Neuronal stem cell (in vitro differentiated cells): ENCODE data around the gene GAS6.
A peak's percentile ranks its signal among the peaks of the same experiment; 100 is the strongest.

ENCODE experiments used
- DNase-seq: peaks from one replicate; pipeline ENCODE4 v3.0.0-alpha.2; 2013; ENCODE audit warnings: low spot score
- H2AFZ ChIP-seq: one replicate; pipeline ENCODE4 v1.6.1; 2013; ENCODE audit warnings: mild to moderate bottlenecking, low read length, inconsistent platforms
- H2AK5ac ChIP-seq: 2 replicates; pipeline ENCODE4 v1.6.1; 2013; ENCODE audit warnings: low read depth, mild to moderate bottlenecking, inconsistent platforms, low read length, moderate library complexity, mixed read lengths
- H2BK120ac ChIP-seq: 2 replicates; pipeline ENCODE4 v1.6.1; 2013; ENCODE audit warnings: low read depth, mild to moderate bottlenecking, inconsistent platforms, low read length, moderate library complexity, mixed read lengths
- H2BK12ac ChIP-seq: one replicate; pipeline ENCODE4 v1.6.1; 2013; ENCODE audit warnings: low read length, inconsistent platforms
- H2BK15ac ChIP-seq: 2 replicates; pipeline ENCODE4 v1.6.1; 2013; ENCODE audit warnings: mild to moderate bottlenecking, low read length, inconsistent platforms, mixed read lengths
- H2BK5ac ChIP-seq: one replicate; pipeline ENCODE4 v1.6.1; 2013; ENCODE audit warnings: inconsistent platforms, mild to moderate bottlenecking, low read length, moderate library complexity
- H3K14ac ChIP-seq: one replicate; pipeline ENCODE4 v1.6.1; 2013; ENCODE audit warnings: low read length, inconsistent platforms
- H3K18ac ChIP-seq: 2 replicates; pipeline ENCODE4 v1.6.1; 2013; ENCODE audit warnings: low read length, inconsistent platforms
- H3K23ac ChIP-seq: 2 replicates; pipeline ENCODE4 v1.6.1; 2013; ENCODE audit warnings: low read depth, mild to moderate bottlenecking, mixed read lengths, low read length, inconsistent platforms; ENCODE audit not compliant: poor library complexity
- H3K27ac ChIP-seq: replicated peaks from 3 replicates; pipeline ENCODE4 v1.5.1; 2013; ENCODE audit warnings: low read length, inconsistent platforms
- H3K27me3 ChIP-seq, 3 experiments: 2 replicates each; pipeline ENCODE4 v1.6.1; 2013; ENCODE audit warnings: low read length in 3 of 3, mild to moderate bottlenecking in 2 of 3, inconsistent platforms in 1 of 3, low read depth in 1 of 3, mixed read lengths in 1 of 3, moderate library complexity in 1 of 3; ENCODE audit not compliant: control insufficient read depth in 3 of 3, insufficient read depth in 3 of 3
- H3K36me3 ChIP-seq, 2 donors: replicated peaks in 1 of 2; 2 replicates each; pipeline ENCODE4 v1.6.1; 2013; ENCODE audit warnings: low read length in 2 of 2; ENCODE audit not compliant: control insufficient read depth in 2 of 2, insufficient read depth in 2 of 2
- H3K4ac ChIP-seq: 2 replicates; pipeline ENCODE4 v1.6.1; 2013; ENCODE audit warnings: inconsistent platforms, mild to moderate bottlenecking, low read length, moderate library complexity
- H3K4me1 ChIP-seq, 2 donors: 1 replicate in 1 of 2; 2 replicates in 1 of 2; pipeline ENCODE4 v1.6.1; 2013; ENCODE audit warnings: low read length in 2 of 2, low read depth in 1 of 2; ENCODE audit not compliant: control insufficient read depth in 2 of 2, insufficient read depth in 1 of 2
- H3K4me2 ChIP-seq: one replicate; pipeline ENCODE4 v1.6.1; 2013; ENCODE audit warnings: mild to moderate bottlenecking, low read length, inconsistent platforms; ENCODE audit not compliant: insufficient read depth, poor library complexity, severe bottlenecking
- H3K4me3 ChIP-seq, 2 donors: 2 replicates each; pipeline ENCODE4 v1.5.1; 2013; ENCODE audit warnings: low read length in 2 of 2, mild to moderate bottlenecking in 2 of 2, inconsistent platforms in 1 of 2, moderate library complexity in 1 of 2
- H3K79me1 ChIP-seq: one replicate; pipeline ENCODE4 v1.6.1; 2013; ENCODE audit warnings: low read depth, mild to moderate bottlenecking, inconsistent platforms, low read length, moderate library complexity
- H3K9ac ChIP-seq: one replicate; pipeline ENCODE4 v1.6.1; 2013; ENCODE audit warnings: mild to moderate bottlenecking, low read depth, low read length, inconsistent platforms; ENCODE audit not compliant: poor library complexity
- H3K9me3 ChIP-seq, 2 donors: replicated peaks in 1 of 2; 2 replicates each; pipeline versions ENCODE3 to v1.6.1; 2013; ENCODE audit warnings: low read length in 2 of 2, mild to moderate bottlenecking in 2 of 2, inconsistent platforms in 1 of 2, low read depth in 1 of 2, mixed read lengths in 1 of 2, moderate library complexity in 1 of 2; ENCODE audit not compliant: control insufficient read depth in 2 of 2, insufficient read depth in 1 of 2
- H4K8ac ChIP-seq: one replicate; pipeline ENCODE4 v1.6.1; 2013; ENCODE audit warnings: low read depth, mild to moderate bottlenecking, inconsistent platforms, low read length, moderate library complexity
- H4K91ac ChIP-seq: one replicate; pipeline ENCODE4 v1.6.1; 2013; ENCODE audit warnings: low read length, low read depth, mild to moderate bottlenecking, inconsistent platforms; ENCODE audit not compliant: poor library complexity
- WGBS, 2 donors: extraction: QIAGEN DNeasy Blood & Tissue Kit; methylation state at CpG; one replicate each; pipeline ENCODE4 v1.1.7; 2013; ENCODE audit warnings: missing lambda C conversion rate in 2 of 2, mixed read lengths in 1 of 2; ENCODE audit not compliant: insufficient read length in 2 of 2, insufficient replicate concordance in 1 of 2; ENCODE audit errors: extremely low coverage in 2 of 2; 5-methylcytosine and 5-hydroxymethylcytosine counted together

The GAS6 gene

DNA sequence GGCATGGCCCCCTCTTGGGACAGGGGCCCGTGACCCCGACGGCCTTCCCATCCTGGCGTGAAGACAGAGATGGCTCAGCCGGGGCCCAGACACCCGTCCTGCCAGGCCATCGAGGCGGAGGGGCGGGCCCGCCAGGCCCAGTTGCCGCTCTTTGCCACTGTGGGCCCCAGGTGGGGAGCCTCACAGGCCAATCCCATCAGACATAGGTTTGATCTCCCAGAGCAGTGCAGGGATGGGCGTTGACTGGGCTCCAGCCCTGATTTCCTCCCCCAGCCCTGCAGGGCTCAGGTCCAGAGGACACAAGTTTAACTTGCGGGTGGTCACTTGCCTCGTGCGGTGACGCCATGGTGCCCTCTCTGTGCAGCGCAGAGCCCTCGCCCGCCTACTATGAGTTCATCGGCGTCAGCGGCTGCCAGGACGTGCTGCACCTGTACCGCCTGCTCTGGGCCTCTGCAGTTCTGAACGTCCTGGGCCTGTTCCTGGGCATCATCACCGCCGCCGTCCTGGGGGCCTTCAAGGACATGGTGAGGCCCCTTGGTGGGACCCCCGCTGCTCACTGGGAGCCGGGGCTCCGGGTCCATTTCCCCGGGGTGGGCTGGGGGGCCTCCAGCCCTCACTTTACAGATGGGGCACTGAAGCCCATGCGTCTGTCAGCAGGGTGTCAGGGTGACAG is 62.5 kb downstream of the GAS6 start:
- Histone ChIP-seq H2BK5ac (peak overlapping the region; percentile 7), H3K27ac (no peak overlapping the region), H3K4me3 (no peak overlapping the region), H3K14ac (peak overlapping the region; percentile 56), H3K27me3 (no peaks in the 10 kb centered on the region), H2BK120ac (peak overlapping the region; percentile 87), H4K8ac (no peak overlapping the region), H2BK12ac (peak overlapping the region; percentile 94), H3K36me3 (no peaks in the 10 kb centered on the region), H3K9ac (peak overlapping the region; percentile 60), H3K4me1 (peaks cover 11 to 12% of the 10 kb centered on the region in 2 donors), H2AFZ (peak overlapping the region; percentile 92), H3K4ac (no peak overlapping the region), H2BK15ac (peak overlapping the region; percentile 85), H3K18ac (peak overlapping the region; percentile 90), H3K9me3 (peaks cover 0 to 2% of the 10 kb centered on the region in 2 donors), H3K4me2 (peak overlapping the region; percentile 12), H3K23ac (peak overlapping the region; percentile 20), H4K91ac (no peak overlapping the region), H3K79me1 (no peaks in the 10 kb centered on the region), H2AK5ac (peak overlapping the region; percentile 98)
- WGBS, 2 donors = no CpG with 5 or more reads among the region's 33 CpGs
- no peak for DNase-seq

DNA sequence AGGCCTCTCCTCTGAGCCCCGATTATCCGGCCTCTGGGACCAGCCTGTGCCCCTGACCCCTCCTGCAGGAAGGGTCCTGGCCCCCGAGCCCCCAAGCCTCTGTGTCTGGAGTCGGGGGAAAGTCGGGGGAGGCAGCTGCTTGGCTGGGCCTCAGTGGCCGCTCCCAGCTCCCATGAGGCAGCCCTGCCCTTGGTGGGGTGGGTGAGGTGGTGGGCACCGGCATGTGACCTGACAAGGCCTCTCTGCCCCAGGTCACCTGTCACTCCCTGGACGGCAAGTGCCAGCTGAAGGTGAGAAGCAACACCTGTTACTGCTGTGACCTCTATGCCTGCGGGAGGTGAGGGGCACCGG is 63.3 kb downstream of the GAS6 start:
- Histone ChIP-seq H2BK15ac (peak overlapping the region; percentile 75), H3K4me3 (no peak overlapping the region), H3K9me3 (no peaks in the 10 kb centered on the region), H3K14ac (no peak overlapping the region), H3K18ac (peak overlapping the region; percentile 64), H4K8ac (no peak overlapping the region), H4K91ac (no peak overlapping the region), H3K4me1 (peaks cover 11 to 12% of the 10 kb centered on the region in 2 donors), H3K36me3 (peaks cover 0 to 2% of the 10 kb centered on the region in 2 donors), H3K27me3 (no peaks in the 10 kb centered on the region), H3K9ac (peak overlapping the region; percentile 44), H3K27ac (no peak overlapping the region), H3K4ac (no peak overlapping the region), H2BK120ac (no peak overlapping the region), H2AFZ (no peak overlapping the region), H2BK12ac (peak overlapping the region; percentile 84), H2AK5ac (peak overlapping the region; percentile 79), H3K79me1 (peaks cover 4% of the 10 kb centered on the region), H3K4me2 (no peak overlapping the region), H3K23ac (no peak overlapping the region), H2BK5ac (no peak overlapping the region)
- WGBS, 2 donors = no CpG with 5 or more reads among the region's 10 CpGs
- no peak for DNase-seq

DNA sequence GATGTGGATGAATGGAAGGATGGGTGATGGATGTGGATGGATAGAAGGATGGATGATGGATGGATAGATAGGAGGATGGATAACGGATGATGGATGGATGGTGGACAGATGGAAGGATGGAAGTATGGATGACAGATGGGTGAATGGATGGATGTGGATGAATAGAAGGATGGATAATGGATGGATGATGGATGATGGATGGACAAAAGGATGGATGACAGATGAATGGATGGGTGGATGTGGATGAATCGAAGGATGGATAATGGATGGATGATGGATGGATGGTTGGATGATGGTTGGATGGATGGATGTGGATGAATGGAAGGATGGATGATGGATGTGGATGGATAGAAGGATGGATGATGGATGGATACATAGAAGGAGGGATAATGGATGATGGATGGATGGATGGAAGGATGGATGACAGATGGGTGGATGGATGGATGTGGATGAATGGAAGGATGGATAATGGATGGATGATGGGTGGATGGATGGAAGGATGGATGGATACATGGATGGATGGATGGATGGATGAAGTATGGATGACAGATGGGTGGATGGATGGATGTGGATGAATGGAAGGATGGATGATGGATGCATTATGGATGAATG is 65.6 kb downstream of the GAS6 start:
- peaks cover 11 to 12% of the 10 kb centered on the region in 2 donors for H3K4me1 ChIP-seq
- H4K8ac ChIP-seq = no peak overlapping the region
- no peak overlapping the region for H2AFZ ChIP-seq
- H2BK120ac ChIP-seq = no peak overlapping the region
- H3K9ac ChIP-seq = no peak overlapping the region
- peaks cover 4% of the 10 kb centered on the region for H3K79me1 ChIP-seq
- no peak overlapping the region for H3K23ac ChIP-seq
- H3K27ac ChIP-seq = no peak overlapping the region
- H3K18ac ChIP-seq = no peak overlapping the region
- no peak overlapping the region for H3K4me3 ChIP-seq
- H3K27me3 ChIP-seq = no peaks in the 10 kb centered on the region
- no peak overlapping the region for H2BK5ac ChIP-seq
- H3K14ac ChIP-seq = no peak overlapping the region
- H2BK15ac ChIP-seq = no peak overlapping the region
- H3K9me3 ChIP-seq = no peaks in the 10 kb centered on the region
- no peak for DNase-seq
- no peak overlapping the region for H2AK5ac ChIP-seq
- H2BK12ac ChIP-seq = no peak overlapping the region
- H3K4ac ChIP-seq = no peak overlapping the region
- H3K36me3 ChIP-seq = peaks cover 0 to 2% of the 10 kb centered on the region in 2 donors
- no peak overlapping the region for H3K4me2 ChIP-seq
- H4K91ac ChIP-seq = no peak overlapping the region
- WGBS, 2 donors = 100% methylated on average over 2 of the region's 2 CpGs

DNA sequence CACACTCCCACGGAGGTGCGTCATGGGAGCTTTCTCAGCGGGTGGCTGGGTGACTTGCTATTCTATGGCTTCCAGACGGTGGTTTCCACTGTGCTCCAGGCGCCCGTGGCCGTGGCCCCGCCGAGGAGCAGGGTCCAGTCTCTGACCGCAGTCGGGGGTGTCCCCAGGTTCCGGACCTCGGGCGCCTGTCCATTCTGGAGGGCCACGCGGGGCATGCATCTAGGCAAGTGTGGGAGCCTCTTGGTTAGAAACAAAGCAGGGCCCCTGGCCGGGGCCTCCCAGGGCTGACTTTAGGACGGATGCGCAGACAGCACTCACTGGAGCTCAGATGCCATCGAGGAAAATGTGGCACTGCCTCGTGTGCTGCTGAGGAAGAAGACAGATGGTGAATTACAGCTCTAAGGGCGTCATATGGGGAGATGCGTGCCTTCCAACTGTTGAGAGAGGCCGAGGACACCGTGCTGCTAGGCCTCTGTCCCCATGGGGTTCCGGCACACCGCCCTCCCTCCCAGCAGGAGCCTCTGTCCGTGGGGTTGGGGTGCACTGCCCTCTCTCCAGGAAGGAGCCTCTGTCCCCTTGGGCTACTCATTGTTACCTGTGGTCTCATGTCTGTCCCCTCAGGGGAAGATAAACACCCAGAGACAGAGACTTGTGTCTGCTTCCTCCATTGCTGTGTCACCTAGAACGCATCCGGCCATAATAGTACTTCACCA is 66.8 kb downstream of the GAS6 start:
- H3K27me3 ChIP-seq = no peaks in the 10 kb centered on the region
- peak overlapping the region; percentile 59 for H3K18ac ChIP-seq
- no peak overlapping the region for H3K4me3 ChIP-seq
- no peak overlapping the region for H3K4me2 ChIP-seq
- no peak overlapping the region for H2BK5ac ChIP-seq
- H2AFZ ChIP-seq = no peak overlapping the region
- no peak overlapping the region for H3K23ac ChIP-seq
- peak overlapping the region; percentile 27 for H3K9ac ChIP-seq
- DNase-seq = no peak
- WGBS, 2 donors = no CpG with 5 or more reads among the region's 30 CpGs
- no peak overlapping the region for H3K4ac ChIP-seq
- H3K4me1 ChIP-seq = peaks cover 7 to 8% of the 10 kb centered on the region in 2 donors
- no peak overlapping the region for H4K91ac ChIP-seq
- no peak overlapping the region for H2BK15ac ChIP-seq
- no peak overlapping the region for H3K14ac ChIP-seq
- H3K27ac ChIP-seq = no peak overlapping the region
- peaks cover 0 to 2% of the 10 kb centered on the region in 2 donors for H3K36me3 ChIP-seq
- peaks cover 4% of the 10 kb centered on the region for H3K79me1 ChIP-seq
- H2BK120ac ChIP-seq = no peak overlapping the region
- no peak overlapping the region for H2BK12ac ChIP-seq
- no peak overlapping the region for H4K8ac ChIP-seq
- H2AK5ac ChIP-seq = peak overlapping the region; percentile 66
- no peaks in the 10 kb centered on the region for H3K9me3 ChIP-seq
